ENCODE results near the gene CEP112. TPM values are rescaled to one million over a fixed set of nuclear protein-coding genes. Genes with fewer than 3 reads are reported as not detected.

CEP112 gene
- total and polyA plus RNA-seq, 2 of the 13 experiments (the other 11 are each of a cell fraction or from before 2014, with no cell fraction given): 1.2 to 3.4 TPM

DNA sequence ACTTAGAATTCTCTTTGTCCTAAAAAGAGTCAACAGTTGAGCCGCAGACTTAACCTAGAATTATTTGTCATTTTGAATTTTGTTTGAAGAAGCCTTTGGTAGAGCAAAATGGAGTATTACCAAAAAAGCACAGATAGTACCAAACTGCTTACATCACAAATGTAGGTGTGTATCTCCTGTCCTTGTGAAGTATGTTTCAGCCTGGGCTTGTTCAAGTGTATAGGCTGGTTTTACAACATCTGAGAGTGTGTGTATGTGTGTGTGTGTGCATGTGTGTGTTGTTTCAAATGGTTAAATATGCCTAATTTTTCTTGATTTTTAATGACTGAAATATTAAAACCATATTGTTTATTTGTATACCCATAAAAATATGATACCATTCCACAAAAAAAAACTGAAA is 441.8 kb downstream of the CEP112 start (continued):
- no peak for TF ChIP-seq ZHX2 (IDR thresholded peaks at IDR 0.05; ENCODE audit: low read depth)
- no peak for TF ChIP-seq ZHX2 (CRISPR knock-in tag; IDR thresholded peaks at IDR 0.05; ENCODE audit: borderline replicate concordance)
- no peak for TF ChIP-seq ZNF253 (CRISPR knock-in tag; IDR thresholded peaks at IDR 0.05; ENCODE audit: borderline replicate concordance)
- TF ChIP-seq ZNF83 (CRISPR knock-in tag; IDR thresholded peaks at IDR 0.05; ENCODE audit: borderline replicate concordance): no peak
- no peak for TF ChIP-seq ZNF260 (CRISPR knock-in tag; IDR thresholded peaks at IDR 0.05; ENCODE audit: borderline replicate concordance, low read depth)
- TF ChIP-seq ZNF646 (CRISPR knock-in tag; IDR thresholded peaks at IDR 0.05): 0 out of 2 replicates have a peak, but pooled peaks have one; percentile 14
- TF ChIP-seq, protein P1, sequence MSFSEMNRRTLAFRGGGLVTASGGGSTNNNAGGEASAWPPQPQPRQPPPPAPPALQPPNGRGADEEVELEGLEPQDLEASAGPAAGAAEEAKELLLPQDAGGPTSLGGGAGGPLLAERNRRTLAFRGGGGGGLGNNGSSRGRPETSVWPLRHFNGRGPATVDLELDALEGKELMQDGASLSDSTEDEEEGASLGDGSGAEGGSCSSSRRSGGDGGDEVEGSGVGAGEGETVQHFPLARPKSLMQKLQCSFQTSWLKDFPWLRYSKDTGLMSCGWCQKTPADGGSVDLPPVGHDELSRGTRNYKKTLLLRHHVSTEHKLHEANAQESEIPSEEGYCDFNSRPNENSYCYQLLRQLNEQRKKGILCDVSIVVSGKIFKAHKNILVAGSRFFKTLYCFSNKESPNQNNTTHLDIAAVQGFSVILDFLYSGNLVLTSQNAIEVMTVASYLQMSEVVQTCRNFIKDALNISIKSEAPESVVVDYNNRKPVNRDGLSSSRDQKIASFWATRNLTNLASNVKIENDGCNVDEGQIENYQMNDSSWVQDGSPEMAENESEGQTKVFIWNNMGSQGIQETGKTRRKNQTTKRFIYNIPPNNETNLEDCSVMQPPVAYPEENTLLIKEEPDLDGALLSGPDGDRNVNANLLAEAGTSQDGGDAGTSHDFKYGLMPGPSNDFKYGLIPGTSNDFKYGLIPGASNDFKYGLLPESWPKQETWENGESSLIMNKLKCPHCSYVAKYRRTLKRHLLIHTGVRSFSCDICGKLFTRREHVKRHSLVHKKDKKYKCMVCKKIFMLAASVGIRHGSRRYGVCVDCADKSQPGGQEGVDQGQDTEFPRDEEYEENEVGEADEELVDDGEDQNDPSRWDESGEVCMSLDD (CRISPR knock-in tag; IDR thresholded peaks at IDR 0.05; ENCODE audit: borderline replicate concordance): no peak
- TF ChIP-seq ZNF570 (CRISPR knock-in tag; IDR thresholded peaks at IDR 0.05; ENCODE audit: borderline replicate concordance): no peak
- TF ChIP-seq EHMT2 (IDR thresholded peaks at IDR 0.05; ENCODE audit: borderline replicate concordance, low read depth, low read length): 0 out of 2 replicates have a peak, but pooled peaks have one; percentile 1
- no peak for TF ChIP-seq TCF12 (IDR thresholded peaks at IDR 0.05)
- TF ChIP-seq TCF12 (CRISPR knock-in tag; IDR thresholded peaks at IDR 0.05): no peak

Data from HepG2 (cell line).